Muscle layer of duodenum (tissue), 2 donors: ENCODE data around the gene HLA-DQA1.
A peak's percentile ranks its signal among the peaks of the same experiment; 100 is the strongest.
"Not testable (repeated sequence)": the region's sequence is repeated elsewhere in the genome, so short reads cannot be mapped to it uniquely, and the experiment has no call there.

Source experiments
- H3K27ac ChIP-seq: one replicate; pipeline ENCODE4 v1.7.0; 2013; ENCODE audit warnings: mild to moderate bottlenecking, low read length
- H3K27me3 ChIP-seq: one replicate; pipeline ENCODE4 v1.7.0; 2013; ENCODE audit warnings: low read depth, mild to moderate bottlenecking, control low read depth, low read length
- H3K36me3 ChIP-seq, 2 donors: one replicate each; pipeline ENCODE4 v1.7.0; 2013; ENCODE audit warnings: low read length in 2 of 2, control low read depth in 1 of 2, mild to moderate bottlenecking in 1 of 2; ENCODE audit not compliant: insufficient read depth in 2 of 2, control insufficient read depth in 1 of 2
- H3K4me1 ChIP-seq, 2 donors: one replicate each; pipeline ENCODE4 v1.7.0; 2013; ENCODE audit warnings: low read length in 2 of 2, mild to moderate bottlenecking in 2 of 2, control low read depth in 1 of 2, moderate library complexity in 1 of 2; ENCODE audit not compliant: insufficient read depth in 2 of 2, control insufficient read depth in 1 of 2
- H3K4me3 ChIP-seq, 2 donors: one replicate each; pipeline ENCODE4 v1.7.0; 2013; ENCODE audit warnings: low read length in 2 of 2, low read depth in 1 of 2, mild to moderate bottlenecking in 1 of 2
- H3K9me3 ChIP-seq, 2 donors: one replicate each; pipeline ENCODE4 v1.7.0; 2013; ENCODE audit warnings: low read length in 2 of 2, control low read depth in 1 of 2, mild to moderate bottlenecking in 1 of 2; ENCODE audit not compliant: control insufficient read depth in 1 of 2
- donor health status: healthy.

HLA-DQA1 gene

DNA sequence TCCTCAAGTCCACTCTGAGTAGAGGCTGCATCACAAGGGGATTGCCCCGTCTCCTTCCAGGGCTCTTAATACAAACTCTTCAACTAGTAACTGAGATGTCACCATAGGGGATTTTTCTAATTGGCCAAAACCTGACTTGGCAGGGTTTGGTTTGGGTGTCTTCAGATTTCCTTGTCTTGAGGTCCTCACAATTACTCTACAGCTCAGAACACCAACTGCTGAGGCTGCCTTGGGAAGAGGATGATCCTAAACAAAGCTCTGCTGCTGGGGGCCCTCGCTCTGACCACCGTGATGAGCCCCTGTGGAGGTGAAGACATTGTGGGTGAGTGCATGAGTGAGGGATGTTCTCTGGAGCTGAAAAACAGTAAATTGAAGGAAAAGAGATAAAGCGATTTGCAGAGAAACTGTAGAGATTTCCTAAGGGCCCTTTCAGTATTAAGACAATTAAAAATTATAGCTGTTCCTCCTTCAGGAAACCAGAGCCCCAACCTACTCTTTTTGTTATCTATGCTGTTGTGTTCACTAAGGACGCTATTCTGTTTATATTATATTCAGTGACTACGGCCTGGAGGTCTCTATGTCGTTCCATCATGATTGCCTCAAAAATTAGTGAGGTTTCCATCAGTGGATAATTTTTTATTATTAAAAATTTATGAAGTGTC, at the start of gene HLA-DQA1:
TSS of gene HLA-DQA1 (plus strand) at position 188 of the 662 bp plus-strand sequence. CDS start at position 241, 53 bp downstream.
- no peaks in the 10 kb centered on the region for H3K4me1 ChIP-seq
- H3K9me3 ChIP-seq: no peaks in the 10 kb centered on the region
- H3K36me3 ChIP-seq: no peaks in the 10 kb centered on the region
- peaks cover 4% of the 10 kb centered on the region for H3K27me3 ChIP-seq
- H3K27ac ChIP-seq: peak within 1 kb of the TSS; percentile 29
- peak within 1 kb of the TSS in 1 of 2 donors; percentile 19 for H3K4me3 ChIP-seq

DNA sequence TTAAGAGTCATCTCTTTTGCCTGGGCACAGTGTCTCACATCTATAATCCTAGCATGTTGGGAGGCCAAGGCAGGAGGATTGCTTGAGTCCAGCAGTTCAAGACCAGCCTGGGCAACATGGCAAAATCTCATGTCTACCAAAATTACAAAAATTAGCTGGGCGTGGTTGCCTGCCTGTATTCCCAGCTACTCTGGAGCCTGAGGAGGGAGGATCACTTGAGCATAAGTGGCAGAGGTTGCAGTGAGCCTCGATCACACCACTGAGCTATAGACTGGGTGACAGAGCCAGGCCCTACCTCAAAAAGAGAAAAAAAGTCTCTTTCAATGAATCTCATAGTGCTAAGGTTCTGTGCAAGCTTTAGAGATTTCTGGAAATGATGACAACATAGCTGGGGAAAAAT, 49.0 kb upstream of the HLA-DQA1 start:
- no peaks in the 10 kb centered on the region for H3K9me3 ChIP-seq
- H3K4me1 ChIP-seq: no peaks in the 10 kb centered on the region
- no peaks in the 10 kb centered on the region for H3K36me3 ChIP-seq
- peak overlapping the region; percentile 56 for H3K27ac ChIP-seq
- H3K27me3 ChIP-seq: no peaks in the 10 kb centered on the region
- H3K4me3 ChIP-seq: peak overlapping the region in 1 of 2 donors; percentile 66

DNA sequence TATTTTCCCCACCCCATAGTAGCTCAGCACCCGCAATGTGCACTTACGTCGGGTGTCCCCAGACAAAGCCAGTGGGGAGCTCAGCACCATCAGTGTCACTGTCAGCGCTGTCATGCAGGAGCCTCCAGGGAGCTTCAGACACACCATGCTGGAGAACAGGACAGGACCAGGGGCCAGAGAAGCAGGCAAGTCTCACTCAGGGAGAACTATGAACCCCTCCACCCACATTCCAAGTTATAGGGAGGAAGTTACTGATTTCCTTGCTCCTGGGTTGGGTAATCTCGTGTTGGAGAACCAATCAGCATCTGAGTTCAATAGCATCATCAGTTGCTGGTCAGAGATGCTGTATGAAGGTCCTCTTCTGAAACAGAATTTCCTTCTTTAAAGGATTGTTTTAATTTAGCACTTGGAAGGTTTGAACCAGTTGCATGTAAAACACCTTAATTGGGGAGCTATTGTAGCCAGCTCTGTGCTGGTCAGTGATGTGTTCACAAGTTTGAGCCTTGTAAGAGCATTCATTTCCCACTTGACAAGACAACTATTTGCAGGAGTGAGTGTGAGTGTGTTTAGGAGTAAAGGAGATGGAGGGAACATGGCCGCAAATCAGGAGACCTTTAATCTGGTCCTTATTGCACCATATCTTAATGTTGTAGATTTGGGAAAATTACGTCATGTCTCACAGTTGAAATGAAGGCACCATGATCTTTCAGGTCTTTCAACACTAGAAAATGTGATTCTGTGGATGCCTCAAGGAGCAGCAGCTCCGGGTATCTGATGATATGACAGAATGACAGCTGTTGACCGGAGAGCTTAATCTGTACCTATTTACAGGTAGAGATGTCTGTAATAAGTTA, 47.4 kb upstream of the HLA-DQA1 start, which contains the start of gene HLA-DRB1:
TSS of gene HLA-DRB1 (minus strand) at position 253 of the 854 bp plus-strand sequence. CDS start at position 147, 106 bp downstream.
- no peaks in the 10 kb centered on the region for H3K4me1 ChIP-seq
- no peaks in the 10 kb centered on the region for H3K27me3 ChIP-seq
- H3K4me3 ChIP-seq: peak within 1 kb of the TSS; percentile 44 to 66
- no peaks in the 10 kb centered on the region for H3K36me3 ChIP-seq
- H3K27ac ChIP-seq: peak within 1 kb of the TSS; percentile 92
- H3K9me3 ChIP-seq: no peaks in the 10 kb centered on the region

DNA sequence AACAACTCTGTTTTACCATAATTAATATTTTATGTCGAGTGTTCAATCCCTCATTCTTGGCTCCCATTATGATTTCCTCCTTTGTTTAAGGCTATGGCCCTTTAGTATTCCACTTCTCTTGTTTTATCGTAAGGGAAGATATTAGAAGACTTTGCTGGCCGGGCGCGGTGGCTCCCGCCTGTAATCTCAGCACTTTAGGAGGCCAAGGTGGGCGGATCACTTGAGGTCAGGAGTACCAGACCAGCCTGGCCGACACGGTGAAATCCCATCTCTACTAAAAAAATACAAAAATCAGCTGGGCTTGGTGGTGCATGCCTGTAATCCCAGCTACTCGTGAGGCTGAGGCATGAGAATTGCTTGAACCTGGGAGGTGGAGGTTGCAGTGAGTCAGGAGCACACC, 46.5 kb upstream of the HLA-DQA1 start:
- H3K36me3 ChIP-seq, H3K27ac ChIP-seq, H3K4me1 ChIP-seq, H3K27me3 ChIP-seq, H3K4me3 ChIP-seq, H3K9me3 ChIP-seq: not testable (repeated sequence)

DNA sequence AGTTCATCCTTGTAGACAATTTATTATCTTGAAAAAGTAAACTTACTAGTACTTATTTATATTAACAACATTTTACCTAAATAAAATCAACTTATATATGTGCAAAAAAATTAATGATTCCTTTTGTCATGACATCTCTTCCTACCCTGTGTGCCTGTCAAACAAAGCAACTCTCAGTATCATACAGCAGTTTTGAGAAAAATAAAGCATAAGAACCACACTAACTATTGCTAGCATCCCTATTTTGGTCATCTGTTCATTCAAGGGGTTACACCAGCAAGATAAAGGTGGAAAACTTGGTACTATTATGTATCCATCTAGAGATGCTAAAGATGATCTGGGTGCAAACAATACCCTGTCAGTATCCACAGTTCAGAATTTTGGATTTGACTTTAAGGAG, 40.2 kb upstream of the HLA-DQA1 start:
- no peak overlapping the region for H3K27ac ChIP-seq
- H3K4me3 ChIP-seq: no peak overlapping the region
- H3K36me3 ChIP-seq: no peaks in the 10 kb centered on the region
- H3K4me1 ChIP-seq: no peaks in the 10 kb centered on the region
- H3K9me3 ChIP-seq: no peaks in the 10 kb centered on the region
- H3K27me3 ChIP-seq: no peaks in the 10 kb centered on the region

DNA sequence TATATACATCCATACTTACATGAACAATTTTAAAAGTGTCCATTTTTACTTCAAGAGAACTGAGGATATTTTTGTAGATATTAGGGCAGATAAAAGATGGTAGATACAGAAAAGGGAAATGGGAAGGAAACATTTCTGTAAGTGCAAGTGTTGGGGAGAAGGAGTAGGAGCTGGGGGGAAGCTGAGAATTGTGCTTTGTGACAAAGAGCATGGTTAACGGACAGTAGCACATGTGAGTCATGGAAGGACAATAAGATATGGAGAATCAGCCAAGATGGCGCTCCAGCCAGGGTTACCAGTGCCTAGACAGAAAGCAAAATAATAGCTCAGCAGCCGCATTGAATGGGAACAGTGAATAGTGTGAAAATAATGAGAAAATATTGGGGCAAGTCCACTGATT, 34.8 kb upstream of the HLA-DQA1 start:
- no peaks in the 10 kb centered on the region for H3K27me3 ChIP-seq
- H3K36me3 ChIP-seq: no peaks in the 10 kb centered on the region
- peaks cover 0 to 3% of the 10 kb centered on the region in 2 donors for H3K4me1 ChIP-seq
- no peak overlapping the region for H3K27ac ChIP-seq
- H3K9me3 ChIP-seq: no peaks in the 10 kb centered on the region
- no peak overlapping the region for H3K4me3 ChIP-seq

DNA sequence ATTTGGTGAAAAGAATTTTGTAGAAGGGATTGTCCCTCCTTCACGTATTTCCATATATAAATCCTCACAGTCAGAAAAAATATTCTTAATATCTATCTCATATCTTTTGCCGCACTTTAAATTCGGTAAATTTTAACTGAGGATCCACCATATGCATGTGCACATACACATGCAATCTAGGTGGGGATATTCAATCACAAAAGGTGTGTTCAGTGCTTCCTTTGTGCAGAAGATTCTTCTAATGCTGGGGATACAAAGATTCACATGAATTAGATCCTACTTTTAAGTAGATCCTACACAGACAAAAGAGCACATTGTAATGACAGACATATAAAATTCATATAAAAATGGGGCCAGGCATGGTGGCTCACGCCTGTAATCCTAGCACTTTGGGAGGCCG, 34.0 kb upstream of the HLA-DQA1 start:
- Histone ChIP-seq H3K27ac (no peak overlapping the region), H3K4me3 (no peak overlapping the region), H3K27me3 (no peaks in the 10 kb centered on the region), H3K4me1 (peaks cover 0 to 3% of the 10 kb centered on the region in 2 donors), H3K36me3 (no peaks in the 10 kb centered on the region), H3K9me3 (no peaks in the 10 kb centered on the region)

DNA sequence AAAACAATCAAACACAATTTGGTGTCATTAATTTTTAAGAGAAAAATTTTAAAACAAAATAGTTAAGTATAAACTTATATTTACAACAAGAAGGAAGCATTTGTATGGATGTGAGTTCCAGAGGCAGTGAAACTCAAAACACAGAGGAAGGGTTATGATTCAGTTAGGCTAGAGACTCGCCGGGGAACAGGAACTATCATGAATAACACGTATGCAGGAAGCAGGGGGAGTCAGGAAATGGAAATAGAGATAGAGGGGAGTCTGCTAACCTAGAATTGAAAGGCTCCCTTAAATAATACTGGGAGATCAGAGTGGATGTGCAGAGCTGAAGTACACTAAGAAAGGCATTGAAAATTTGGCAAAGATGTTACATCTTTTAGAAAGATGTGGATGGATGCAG, 33.3 kb upstream of the HLA-DQA1 start:
- Histone ChIP-seq H3K27me3 (no peaks in the 10 kb centered on the region), H3K4me1 (peaks cover 0 to 3% of the 10 kb centered on the region in 2 donors), H3K4me3 (peak overlapping the region in 1 of 2 donors; percentile 34), H3K9me3 (no peaks in the 10 kb centered on the region), H3K27ac (peak overlapping the region; percentile 88), H3K36me3 (no peaks in the 10 kb centered on the region)

DNA sequence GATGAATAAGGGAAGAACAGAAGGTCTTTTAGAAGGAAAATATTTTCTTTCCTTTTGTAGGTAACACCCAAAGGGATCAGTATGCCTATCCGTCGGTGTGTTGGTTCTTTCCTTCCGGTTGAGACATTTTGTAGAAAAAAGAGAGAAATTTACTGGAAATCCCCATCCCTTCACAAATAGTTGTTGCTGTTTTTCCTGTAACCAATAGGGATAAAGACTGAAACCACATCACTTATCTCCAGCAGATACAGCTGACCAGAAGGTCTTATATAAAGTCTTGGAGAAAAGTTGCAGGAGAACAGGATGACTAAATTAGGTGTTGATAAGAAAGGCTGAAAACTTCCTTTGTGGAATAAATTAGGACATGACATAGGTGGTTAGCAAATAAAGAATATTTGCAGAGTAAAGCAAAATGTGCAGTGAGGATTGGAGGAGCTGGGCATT, 32.8 kb upstream of the HLA-DQA1 start:
- Histone ChIP-seq H3K4me1 (peaks cover 0 to 3% of the 10 kb centered on the region in 2 donors), H3K36me3 (no peaks in the 10 kb centered on the region), H3K4me3 (peak overlapping the region in 1 of 2 donors; percentile 34), H3K27me3 (no peaks in the 10 kb centered on the region), H3K27ac (peak overlapping the region; percentile 88), H3K9me3 (no peaks in the 10 kb centered on the region)

DNA sequence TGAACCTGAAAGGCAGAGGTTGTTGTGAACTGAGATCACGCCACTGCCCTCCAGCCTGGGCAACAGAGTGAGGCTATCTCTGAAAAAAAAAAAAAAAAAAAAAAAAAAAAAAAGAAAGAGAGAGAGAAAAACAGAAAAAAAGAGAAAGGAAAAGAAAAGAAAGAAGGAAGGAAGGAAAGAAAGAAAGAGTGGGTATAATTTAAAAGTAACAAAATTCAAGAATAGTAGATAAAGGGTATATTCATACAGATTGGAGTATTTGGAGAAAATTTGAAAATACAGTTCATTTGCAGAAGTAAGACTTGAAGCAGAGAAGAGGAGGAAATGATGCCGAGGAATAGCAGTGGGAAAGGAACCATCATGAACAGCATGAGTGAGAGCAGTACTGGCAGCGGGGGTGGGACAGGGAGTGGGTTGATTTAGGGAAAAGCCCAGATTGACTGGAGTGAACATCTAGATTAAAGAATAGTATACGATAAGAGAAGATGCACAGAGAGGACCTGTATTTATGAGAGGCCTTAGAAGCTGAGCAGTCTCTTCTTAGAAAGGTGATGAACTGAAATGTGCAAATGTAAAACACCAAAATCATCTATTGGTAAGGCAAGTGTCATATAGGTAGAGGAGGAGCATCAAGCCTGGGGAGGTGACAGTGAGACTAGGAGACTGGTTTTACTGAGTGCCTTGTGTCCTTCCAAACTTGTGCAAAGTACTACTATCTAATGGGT, 29.8 kb upstream of the HLA-DQA1 start:
- Histone ChIP-seq H3K4me1 (peaks cover 0 to 3% of the 10 kb centered on the region in 2 donors), H3K27me3 (no peaks in the 10 kb centered on the region), H3K9me3 (no peaks in the 10 kb centered on the region), H3K4me3 (no peak overlapping the region), H3K27ac (peak overlapping the region; percentile 57), H3K36me3 (no peaks in the 10 kb centered on the region)

DNA sequence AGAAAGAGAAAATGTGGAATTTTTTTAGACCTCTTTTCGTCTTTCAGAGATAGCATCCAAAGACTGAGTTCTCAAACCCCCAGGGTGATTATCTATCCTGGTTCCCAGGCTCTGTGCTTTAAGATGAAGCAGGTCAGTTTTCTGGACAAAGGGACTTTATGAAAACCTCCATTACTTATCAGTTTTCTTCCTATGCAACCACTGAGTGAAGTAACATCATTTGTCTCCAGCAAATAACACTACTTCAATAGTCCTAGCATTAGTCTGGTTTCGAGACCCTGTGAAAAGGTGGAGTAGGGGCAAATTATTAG, 29.3 kb upstream of the HLA-DQA1 start:
- H3K4me1 ChIP-seq: peaks cover 0 to 3% of the 10 kb centered on the region in 2 donors
- H3K36me3 ChIP-seq: no peaks in the 10 kb centered on the region
- peak overlapping the region; percentile 57 for H3K27ac ChIP-seq
- no peaks in the 10 kb centered on the region for H3K27me3 ChIP-seq
- H3K9me3 ChIP-seq: no peaks in the 10 kb centered on the region
- no peak overlapping the region for H3K4me3 ChIP-seq
